Heart left ventricle (tissue), 13 donors: ENCODE measurements around the gene ISLR2.

ENCODE experiments used
- POLR2A ChIP-seq, 2 donors: fragments of 450-650 bp; IDR thresholded peaks; one replicate each; pipeline ENCODE4 v1.6.1; 2017; ENCODE audit warnings: antibody characterized with exemption in 2 of 2, mild to moderate bottlenecking in 2 of 2, moderate library complexity in 2 of 2
- TF ChIP-seq, protein P1 (sequence below), 12 donors: fragments of 200-600 bp; sonication (generic) in 4 of 12; IDR thresholded peaks; one replicate each; pipeline versions ENCODE4 v1.5.0 to v1.8.0; 2018 to 2022; ENCODE audit warnings: antibody characterized with exemption in 12 of 12, mild to moderate bottlenecking in 5 of 12
- donor health status: ischemic (EF 13 %, LVEDD 7.1; RV severe dilation, severe dysfunction).
- donor health status: DM: no; HTN: yes; CAD: no.
- donor health status: DM: no; HTN: no; CAD: no.
- donor health status: ischemic (EF 25% LVEDD 6.9; RV normal size, moderate dysfunction).
- donor health status: ischemic (EF 25% LVEDD 5.7; RV mildly dilated, moderate dysfunction).
- donor health status: ischemic (EF 35%, LVEDD 5.7; RV mildly dilated, moderate dysfunction).
- donor health status: nonischemic (EF 11% LVEDD 7.7; RV severe dilation, severe dysfunction).
- donor health status: DM: yes; HTN: yes; CAD: no.
- donor health status: PGD.
- donor health status: ischemic (EF 29% LVEDD 5.4; RV normal size, mild dysfunction).
- donor health status: nonischemic (EF 23%, LVEDD 6.1; RV moderate dilation, normal function).

DNA sequence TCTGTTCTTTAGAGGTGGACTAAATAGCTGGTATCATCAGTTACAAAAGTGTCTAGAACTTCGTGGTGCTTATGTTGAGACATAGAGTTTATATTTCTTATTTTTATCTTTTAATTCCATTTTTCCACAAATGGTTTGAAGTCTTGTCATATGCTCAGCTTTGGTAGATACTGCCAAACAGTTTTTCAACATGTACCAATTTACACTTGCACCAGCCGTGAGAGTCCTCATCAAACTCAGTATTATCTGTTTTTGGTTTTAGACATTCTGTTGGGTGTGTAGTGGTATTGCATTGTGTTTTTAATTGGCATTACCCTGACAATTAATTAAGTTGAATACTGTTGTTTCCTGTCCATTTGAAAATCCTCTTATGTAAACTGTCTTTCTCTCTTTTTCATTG is 16.7 kb downstream of the ISLR2 start:
- TF ChIP-seq POLR2A (IDR thresholded peaks at IDR 0.05) = no peak
- TF ChIP-seq, protein P1, sequence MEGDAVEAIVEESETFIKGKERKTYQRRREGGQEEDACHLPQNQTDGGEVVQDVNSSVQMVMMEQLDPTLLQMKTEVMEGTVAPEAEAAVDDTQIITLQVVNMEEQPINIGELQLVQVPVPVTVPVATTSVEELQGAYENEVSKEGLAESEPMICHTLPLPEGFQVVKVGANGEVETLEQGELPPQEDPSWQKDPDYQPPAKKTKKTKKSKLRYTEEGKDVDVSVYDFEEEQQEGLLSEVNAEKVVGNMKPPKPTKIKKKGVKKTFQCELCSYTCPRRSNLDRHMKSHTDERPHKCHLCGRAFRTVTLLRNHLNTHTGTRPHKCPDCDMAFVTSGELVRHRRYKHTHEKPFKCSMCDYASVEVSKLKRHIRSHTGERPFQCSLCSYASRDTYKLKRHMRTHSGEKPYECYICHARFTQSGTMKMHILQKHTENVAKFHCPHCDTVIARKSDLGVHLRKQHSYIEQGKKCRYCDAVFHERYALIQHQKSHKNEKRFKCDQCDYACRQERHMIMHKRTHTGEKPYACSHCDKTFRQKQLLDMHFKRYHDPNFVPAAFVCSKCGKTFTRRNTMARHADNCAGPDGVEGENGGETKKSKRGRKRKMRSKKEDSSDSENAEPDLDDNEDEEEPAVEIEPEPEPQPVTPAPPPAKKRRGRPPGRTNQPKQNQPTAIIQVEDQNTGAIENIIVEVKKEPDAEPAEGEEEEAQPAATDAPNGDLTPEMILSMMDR (IDR thresholded peaks at IDR 0.05) = no peak
